Prostate gland (tissue), 2 donors: Measurements from ENCODE around the gene FAH. TPM values are rescaled to one million over a fixed set of nuclear protein-coding genes. Genes with fewer than 3 reads are reported as not detected.

ENCODE experiments used
- DNase-seq: peaks from one replicate; pipeline ENCODE4 v3.0.0-alpha.2; 2019; ENCODE audit warnings: low spot score
- H3K27ac ChIP-seq, 2 donors: fragments of 200-600 bp; sonication (generic); 2 replicates each; pipeline ENCODE4 v1.5.1; 2017 to 2019
- H3K27me3 ChIP-seq: fragments of 200-600 bp; sonication (generic); replicated peaks from 2 replicates; pipeline ENCODE4 v1.5.1; 2019; ENCODE audit not compliant: insufficient read depth
- H3K36me3 ChIP-seq, 2 donors: fragments of 200-600 bp; sonication (generic); 1 replicate in 1 of 2; 2 replicates in 1 of 2; pipeline versions ENCODE4 v1.5.1 to v1.8.1; 2017 to 2019
- H3K4me1 ChIP-seq: fragments of 200-600 bp; sonication (generic); replicated peaks from 2 replicates; pipeline ENCODE4 v1.5.1; 2019
- H3K4me3 ChIP-seq, 2 donors: fragments of 200-600 bp; sonication (generic); 2 replicates each; pipeline ENCODE4 v1.5.1; 2017 to 2019
- H3K9me3 ChIP-seq: fragments of 200-600 bp; sonication (generic); 2 replicates; pipeline ENCODE4 v1.5.1; 2017
- CTCF ChIP-seq, 4 experiments: fragments of 200-600 bp in 2 of 4; fragments of 450-650 bp in 2 of 4; sonication (generic) in 2 of 4; IDR thresholded peaks; 1 replicate in 3 of 4; 2 replicates in 1 of 4; pipeline ENCODE4 v1.5.1; 2016 to 2019; ENCODE audit warnings: antibody characterized with exemption in 4 of 4, mild to moderate bottlenecking in 2 of 4, moderate library complexity in 2 of 4
- POLR2A ChIP-seq: fragments of 450-650 bp; IDR thresholded peaks from one replicate; pipeline ENCODE4 v1.6.1; 2016; ENCODE audit warnings: antibody characterized with exemption, mild to moderate bottlenecking
- POLR2AphosphoS5 ChIP-seq: sonication (generic); formaldehyde crosslinking; IDR thresholded peaks from one replicate; pipeline ENCODE4 v1.6.1; 2017; ENCODE audit warnings: antibody characterized with exemption
- whole genome bisulfite sequencing: methylation state at CpG from one replicate; pipeline ENCODE4 v1.1.5; 2018; 5-methylcytosine and 5-hydroxymethylcytosine counted together
- intact Hi-C: fragments of 100-400 bp; cut with DNase I; formaldehyde crosslinking; loops from one replicate; pipeline ENCODE4 v1.14.2; 2022
- total RNA-seq, 2 donors: library from RNA; depleted of rRNA; stranded (reverse); fragments of >200 nt; gene quantifications; one replicate each; pipeline ENCODE4 v1.1.0, GENCODE V29; 2016

Gene FAH
- total RNA-seq, 2 donors from 2014 or later, result 26.7 to 51.4 TPM

GRCh38 chr15:80177156-80177555 lies 24.4 kb downstream of the FAH start:
- no peak for TF ChIP-seq POLR2AphosphoS5
- TF ChIP-seq POLR2A, result no peak
- TF ChIP-seq CTCF (IDR thresholded peaks at IDR 0.05), result no peak
- no peak overlapping the region for H3K27ac ChIP-seq
- H3K9me3 ChIP-seq, result no peaks in the 10 kb centered on the region
- H3K4me1 ChIP-seq, result no peaks in the 10 kb centered on the region
- intact Hi-C loops, result no loop called here
- DNase-seq, result no peak
- peaks cover 0 to 5% of the 10 kb centered on the region in 2 donors for H3K36me3 ChIP-seq
- H3K27me3 ChIP-seq, result no peaks in the 10 kb centered on the region
- H3K4me3 ChIP-seq, result no peak overlapping the region
- WGBS, result 91% methylated on average over 2 of the region's 2 CpGs

GRCh38 chr15:80179025-80179759 lies 26.4 kb downstream of the FAH start:
- Histone ChIP-seq H3K36me3 (peaks cover 0 to 5% of the 10 kb centered on the region in 2 donors), H3K27me3 (no peaks in the 10 kb centered on the region), H3K27ac (no peak overlapping the region), H3K4me1 (no peaks in the 10 kb centered on the region), H3K9me3 (no peaks in the 10 kb centered on the region), H3K4me3 (no peak overlapping the region)
- intact Hi-C loops, result no loop called here
- WGBS, result 86% methylated on average over 15 of the region's 17 CpGs
- no peak for DNase-seq
- TF ChIP-seq POLR2AphosphoS5 (no peak), CTCF (IDR thresholded peaks at IDR 0.05) (no peak), POLR2A (no peak)

- intact Hi-C loops, result no loop called here
- H3K27me3 ChIP-seq, result no peaks in the 10 kb centered on the region
- no peaks in the 10 kb centered on the region for H3K9me3 ChIP-seq
- no peak for DNase-seq
- H3K27ac ChIP-seq, result no peak overlapping the region
- WGBS, result 88% methylated on average over 15 of the region's 16 CpGs
- peaks cover 0 to 5% of the 10 kb centered on the region in 2 donors for H3K36me3 ChIP-seq
- H3K4me1 ChIP-seq, result no peaks in the 10 kb centered on the region
- H3K4me3 ChIP-seq, result no peak overlapping the region
- no peak for TF ChIP-seq CTCF (IDR thresholded peaks at IDR 0.05)
- TF ChIP-seq POLR2A, result no peak
- TF ChIP-seq POLR2AphosphoS5, result no peak
Measured at GRCh38 chr15:80179935-80180334, 27.1 kb downstream of the FAH start.

- no peaks in the 10 kb centered on the region for H3K27me3 ChIP-seq
- H3K4me1 ChIP-seq, result no peaks in the 10 kb centered on the region
- 76% methylated on average over 7 of the region's 7 CpGs for WGBS
- H3K9me3 ChIP-seq, result no peaks in the 10 kb centered on the region
- intact Hi-C loops, result no loop called here
- no peak overlapping the region for H3K4me3 ChIP-seq
- TF ChIP-seq POLR2AphosphoS5, result no peak
- no peak for TF ChIP-seq CTCF (IDR thresholded peaks at IDR 0.05)
- no peak for TF ChIP-seq POLR2A
- DNase-seq, result no peak
- no peak overlapping the region for H3K27ac ChIP-seq
- peaks cover 0 to 5% of the 10 kb centered on the region in 2 donors for H3K36me3 ChIP-seq
Measured at GRCh38 chr15:80180468-80180867, 27.7 kb downstream of the FAH start.

- H3K4me3 ChIP-seq, result no peak overlapping the region
- no peak overlapping the region for H3K27ac ChIP-seq
- WGBS, result 92% methylated on average over 10 of the region's 10 CpGs
- no peaks in the 10 kb centered on the region for H3K9me3 ChIP-seq
- no peak for DNase-seq
- TF ChIP-seq CTCF (IDR thresholded peaks at IDR 0.05) (no peak), POLR2A (no peak), POLR2AphosphoS5 (no peak)
- H3K36me3 ChIP-seq, result peaks cover 0 to 5% of the 10 kb centered on the region in 2 donors
- intact Hi-C loops, result no loop called here
- H3K27me3 ChIP-seq, result no peaks in the 10 kb centered on the region
- H3K4me1 ChIP-seq, result no peaks in the 10 kb centered on the region
Measured at GRCh38 chr15:80180986-80181385, 28.2 kb downstream of the FAH start.
